ENCODE results near the gene TSC2.

GRCh38 chr16:2040041-2040786 lies 7.6 kb upstream of the TSC2 start:
- no peak for TF ChIP-seq CTCF (conservative IDR thresholded peaks at IDR 0.05; ENCODE audit: low read depth, low read length)
- no peak for TF ChIP-seq EZH2 (IDR thresholded peaks at IDR 0.05; ENCODE audit: low read length, unreplicated experiment)
- TF ChIP-seq EZH2phosphoT487 (IDR thresholded peaks at IDR 0.05; ENCODE audit: borderline replicate concordance, low read length) = no peak

Measured in PC-3 (cell line).